Measurements from ENCODE around the gene SPATA32.

GRCh38 chr17:45266372-45266926, 4.6 kb upstream of the SPATA32 start:
- TF ChIP-seq ZC3H10 (CRISPR knock-in tag; IDR thresholded peaks at IDR 0.05) (no peak), ARNTL (CRISPR knock-in tag; IDR thresholded peaks at IDR 0.05; ENCODE audit: borderline replicate concordance, low read depth) (no peak), GLIS3 (CRISPR knock-in tag; IDR thresholded peaks at IDR 0.05) (no peak), ESRRG (CRISPR knock-in tag; IDR thresholded peaks at IDR 0.05) (no peak), ZNF565 (CRISPR knock-in tag; conservative IDR thresholded peaks at IDR 0.05; ENCODE audit: low read depth) (no peak), PATZ1 (CRISPR knock-in tag; IDR thresholded peaks at IDR 0.05; ENCODE audit: borderline replicate concordance) (no peak), CREB5 (CRISPR knock-in tag; IDR thresholded peaks at IDR 0.05; ENCODE audit: low read depth) (no peak), CSDC2 (CRISPR knock-in tag; IDR thresholded peaks at IDR 0.05) (no peak), RARB (CRISPR knock-in tag; IDR thresholded peaks at IDR 0.05) (no peak), OSR1 (CRISPR knock-in tag; IDR thresholded peaks at IDR 0.05) (no peak), BACH2 (CRISPR knock-in tag; IDR thresholded peaks at IDR 0.05; ENCODE audit: borderline replicate concordance) (no peak), ZNF8 (CRISPR knock-in tag; IDR thresholded peaks at IDR 0.05) (no peak), CSRNP3 (CRISPR knock-in tag; IDR thresholded peaks at IDR 0.05) (no peak)

All from SK-N-SH treated with all-trans-retinoic acid at 6 μM for 48 hours (cell line).